NCI-H1436 (cell line): ENCODE results near the gene BAHD1.
"Not testable (repeated sequence)": the region's sequence is repeated elsewhere in the genome, so short reads cannot be mapped to it uniquely, and the experiment has no call there.

Experiments used
- DNase-seq: peaks from one replicate; lab custom pipeline; 2025; lab: John Stamatoyannopoulos, UW

BAHD1 gene

DNA sequence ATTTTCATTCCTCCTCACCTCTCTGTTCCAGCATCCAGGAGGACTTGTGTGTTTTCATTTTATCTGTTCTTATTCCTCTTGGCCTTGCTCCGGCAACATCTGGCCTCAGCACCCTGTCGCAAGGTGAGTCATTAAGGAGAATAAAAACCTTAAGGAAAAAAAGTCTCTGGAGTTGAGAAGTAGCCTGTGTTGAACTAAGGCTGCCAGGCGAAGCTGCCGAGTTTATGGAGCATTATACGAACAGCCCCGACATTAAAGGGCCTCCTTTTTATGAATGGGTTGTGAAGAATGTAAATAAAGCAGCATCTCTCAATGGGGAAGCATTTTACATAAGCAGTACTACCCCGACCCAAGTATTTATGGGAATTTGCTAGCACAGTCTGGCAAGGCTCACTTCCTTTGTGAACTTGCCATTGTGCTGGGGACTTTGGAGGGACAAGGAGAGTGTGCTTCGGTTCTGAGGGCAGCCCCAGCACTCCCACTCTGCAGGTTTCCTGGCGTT lies 4.7 kb downstream of the BAHD1 start:
- DNase-seq, result no peak

DNA sequence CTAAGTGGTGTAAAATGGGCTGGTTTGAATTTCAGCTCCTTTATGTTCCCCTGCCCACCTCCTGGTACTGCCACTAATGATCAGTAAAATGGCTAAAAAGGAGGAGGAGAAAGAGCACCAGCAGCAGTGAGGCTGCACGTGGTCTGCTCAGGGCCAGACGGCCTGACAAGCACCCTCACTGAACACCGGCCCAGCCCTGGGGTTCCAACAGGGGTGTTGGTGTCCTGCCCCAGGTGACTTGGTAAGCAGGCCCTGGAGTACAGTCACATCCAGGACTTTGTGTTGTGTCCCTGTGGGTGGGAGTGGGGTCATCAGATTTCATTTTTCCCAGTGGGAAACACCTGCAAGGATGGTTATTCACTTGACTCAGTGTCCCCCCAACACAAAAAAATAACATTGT lies 5.4 kb downstream of the BAHD1 start:
- no peak for DNase-seq

DNA sequence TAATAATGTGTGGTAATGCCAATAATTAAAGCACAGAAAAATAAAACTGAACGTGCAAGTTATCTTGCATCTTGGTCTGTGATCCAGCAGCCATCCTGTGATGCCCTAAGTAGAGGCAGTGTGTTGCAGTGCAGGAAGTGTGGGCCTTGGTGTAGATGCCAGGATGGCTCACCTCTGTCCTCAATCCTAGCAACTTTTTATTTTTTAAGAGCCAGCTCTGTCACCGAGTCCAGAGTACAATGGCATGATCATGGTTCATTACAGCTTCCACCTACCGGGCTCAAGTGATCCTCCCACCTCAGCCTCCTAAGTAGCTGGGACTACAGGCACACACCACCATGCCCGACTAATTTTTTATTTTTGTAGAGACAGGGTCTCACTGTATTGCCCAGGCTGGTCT lies 7.6 kb downstream of the BAHD1 start:
- no peak for DNase-seq

DNA sequence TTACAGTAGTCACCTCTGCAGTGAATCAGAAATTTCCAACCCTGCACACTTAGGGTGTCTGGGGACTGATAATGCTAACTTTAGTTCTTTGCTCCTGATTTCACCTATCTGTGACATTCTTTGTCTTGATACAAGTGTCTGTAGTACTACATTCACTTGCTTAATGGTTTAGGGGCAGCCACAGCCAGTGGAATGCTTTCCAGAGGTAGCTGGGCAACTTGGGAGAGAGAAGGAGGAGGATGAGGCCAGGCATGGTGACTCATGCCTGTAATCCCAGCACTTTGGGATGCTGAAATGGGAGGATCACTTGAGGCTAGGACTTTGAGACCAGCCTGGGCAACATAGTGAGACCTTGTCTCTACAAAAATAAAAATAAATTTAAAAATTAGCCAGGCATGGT lies 8.5 kb downstream of the BAHD1 start:
- no peak for DNase-seq

DNA sequence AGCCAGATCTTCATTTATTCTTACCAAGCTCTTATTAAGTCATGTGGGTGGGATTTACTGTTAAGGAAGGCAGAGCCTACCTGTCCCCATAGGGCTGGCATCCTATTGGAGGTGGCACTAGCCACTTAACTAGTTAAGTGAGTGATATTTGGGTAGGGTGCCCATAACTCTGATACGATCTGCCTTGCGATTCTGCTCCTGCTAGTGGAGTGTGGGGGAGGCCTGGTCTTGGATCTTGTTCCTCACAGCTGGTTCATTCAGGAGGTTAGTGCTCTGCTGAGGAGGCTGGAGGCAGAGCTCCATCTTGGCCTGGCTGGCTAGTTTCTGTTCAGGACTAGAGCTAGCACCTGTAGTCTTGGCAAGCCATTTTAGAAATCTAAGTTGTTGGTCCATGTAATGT lies 9.3 kb downstream of the BAHD1 start:
- no peak for DNase-seq

DNA sequence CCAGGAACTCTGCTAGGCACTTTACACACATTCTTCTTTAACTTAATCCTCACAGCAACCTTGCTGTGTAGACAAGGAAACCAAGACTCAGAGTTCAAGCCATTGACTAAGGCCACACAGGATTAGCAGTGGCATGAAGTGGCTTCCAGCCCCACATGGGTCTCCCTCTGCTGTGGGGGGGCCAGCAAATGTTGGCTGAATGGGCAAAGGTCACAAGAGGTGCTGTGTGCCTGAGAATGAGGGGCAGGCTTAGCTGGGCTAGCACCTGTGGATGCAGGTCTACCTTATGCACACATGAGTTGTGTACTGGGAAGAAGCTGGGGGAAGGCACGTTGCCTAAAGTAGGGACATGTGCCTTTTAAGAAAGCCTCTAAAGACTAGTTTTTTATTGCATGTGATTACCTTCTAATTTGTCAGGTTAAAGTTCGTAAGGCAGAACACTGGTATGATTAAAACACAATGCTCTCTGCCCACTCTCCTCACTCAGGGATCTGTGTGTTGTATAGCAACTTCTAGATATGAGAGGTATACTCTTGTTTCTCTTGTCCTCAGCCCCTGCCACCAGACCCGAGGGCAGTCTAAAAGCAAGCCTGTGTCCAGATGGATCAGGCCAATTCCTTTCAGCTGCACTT lies 10.9 kb downstream of the BAHD1 start:
- DNase-seq, result no peak

DNA sequence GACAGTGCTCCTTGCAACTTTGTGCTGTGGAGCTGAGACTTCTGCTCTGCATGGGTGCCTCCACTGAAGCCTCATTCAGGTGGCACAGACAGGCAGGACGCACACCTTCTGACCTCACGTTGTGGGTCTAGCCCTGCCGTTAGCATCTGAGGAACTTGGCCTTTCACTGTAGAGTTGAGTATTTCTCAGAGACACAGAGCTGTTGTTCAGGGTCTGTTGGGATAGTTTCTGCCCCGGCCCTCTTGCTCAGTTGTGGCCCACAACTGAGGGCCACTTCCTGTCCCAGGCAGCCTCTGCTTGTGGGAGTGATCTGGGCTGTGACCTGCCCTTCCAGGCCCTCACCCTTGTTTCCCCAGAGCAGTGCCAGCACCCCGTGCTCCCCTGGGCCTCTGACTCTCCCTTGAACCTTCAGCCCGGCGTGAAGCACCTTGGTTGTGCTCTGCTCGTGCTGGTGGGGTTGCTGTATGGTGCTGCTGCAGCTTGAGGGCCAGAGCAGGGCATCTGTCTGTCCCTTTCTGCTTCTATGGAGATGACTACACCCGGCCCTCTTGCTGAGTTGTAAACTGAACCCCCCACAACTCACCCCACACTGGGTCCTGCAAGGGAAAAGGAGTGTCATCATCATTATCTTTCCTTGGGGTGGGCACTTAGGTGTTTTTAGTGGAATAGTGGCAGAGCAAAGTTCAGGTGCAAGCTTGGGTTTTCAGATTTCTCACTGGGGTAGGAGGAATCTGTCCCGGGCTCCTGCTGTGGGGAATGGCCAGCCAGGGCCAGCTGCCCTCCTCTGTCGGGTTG lies 11.7 kb downstream of the BAHD1 start:
- no peak for DNase-seq

DNA sequence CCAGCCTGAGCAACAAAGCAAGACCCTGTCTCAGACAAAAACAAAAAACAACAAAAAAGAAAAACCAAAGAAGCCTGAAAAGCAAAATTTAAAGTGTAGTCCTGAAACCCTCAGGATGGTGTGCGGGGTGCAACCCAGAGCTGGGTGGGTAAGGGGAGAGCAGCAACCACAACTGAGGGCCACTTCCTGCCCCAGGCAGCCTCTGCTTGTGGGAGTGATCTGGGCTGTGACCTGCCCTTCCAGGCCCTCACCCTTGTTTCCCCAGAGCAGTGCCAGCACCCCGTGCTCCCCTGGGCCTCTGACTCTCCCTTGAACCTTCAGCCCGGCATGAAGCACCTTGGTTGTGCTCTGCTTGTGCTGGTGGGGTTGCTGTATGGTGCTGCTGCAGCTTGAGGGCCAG lies 13.2 kb downstream of the BAHD1 start:
- not testable (repeated sequence) for DNase-seq

DNA sequence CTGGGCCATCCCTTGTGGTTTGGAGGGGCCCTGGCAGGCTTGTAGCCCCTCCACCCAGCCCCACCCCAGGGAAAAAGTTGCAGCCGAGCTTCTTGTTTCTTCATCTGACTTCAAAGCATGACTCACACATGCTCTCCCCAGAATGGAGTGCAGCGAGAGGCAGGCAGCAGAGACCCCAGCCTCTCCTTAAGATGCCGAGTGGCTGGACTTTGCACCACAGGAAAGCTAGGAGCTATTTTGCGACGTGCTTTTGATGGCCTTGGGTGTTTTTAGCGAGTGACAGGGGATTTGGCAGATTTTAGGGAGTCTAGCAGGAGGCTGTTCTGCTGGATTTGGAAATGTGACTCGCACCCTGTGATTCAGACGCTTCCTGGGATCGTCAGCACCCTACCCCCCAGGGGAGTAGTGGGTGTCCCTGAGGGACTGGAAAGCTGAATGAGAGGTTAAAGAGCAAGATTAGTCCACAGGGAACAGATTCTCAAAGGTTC lies 14.2 kb downstream of the BAHD1 start:
- no peak for DNase-seq

DNA sequence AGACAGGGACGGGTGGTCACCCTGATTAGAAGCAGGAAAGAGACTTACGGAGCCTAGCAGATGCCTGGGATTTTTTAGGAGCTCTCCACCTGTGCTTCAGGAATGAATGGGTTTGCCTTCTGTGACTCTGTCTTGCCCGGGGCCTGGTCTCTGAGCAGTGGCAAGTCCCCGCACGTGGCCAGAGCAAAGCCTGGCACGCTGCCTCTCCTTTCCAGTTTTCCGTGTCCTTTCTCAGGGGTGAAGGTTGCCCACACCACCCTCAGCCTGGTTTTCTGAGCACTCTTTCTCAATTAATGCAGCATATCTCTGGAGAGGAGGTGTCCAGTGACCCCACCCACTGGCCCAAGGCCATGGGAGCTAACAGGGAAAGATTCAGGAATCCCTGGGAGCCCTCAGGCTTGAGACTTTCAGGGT lies 15.6 kb downstream of the BAHD1 start:
- no peak for DNase-seq

DNA sequence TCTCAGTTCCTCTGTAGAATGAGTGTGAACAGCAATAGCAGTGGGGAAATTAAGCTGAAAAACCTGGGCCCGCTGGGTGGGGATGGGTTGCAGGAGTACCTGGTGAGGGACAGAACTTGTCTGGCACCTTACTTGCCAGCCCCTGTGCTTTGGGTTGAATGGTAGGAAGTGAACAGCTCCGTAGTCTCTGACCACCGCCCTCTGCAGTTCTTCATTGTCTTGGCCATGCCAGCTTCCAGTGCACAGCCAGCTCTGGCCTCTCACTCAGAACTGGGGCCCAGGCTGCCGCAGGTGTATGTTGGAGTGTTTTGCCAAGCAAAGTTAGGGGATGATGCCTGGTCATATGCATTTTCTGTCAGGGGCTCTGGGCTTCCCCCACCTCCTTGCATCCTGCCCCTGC lies 16.0 kb downstream of the BAHD1 start:
- DNase-seq, result no peak

DNA sequence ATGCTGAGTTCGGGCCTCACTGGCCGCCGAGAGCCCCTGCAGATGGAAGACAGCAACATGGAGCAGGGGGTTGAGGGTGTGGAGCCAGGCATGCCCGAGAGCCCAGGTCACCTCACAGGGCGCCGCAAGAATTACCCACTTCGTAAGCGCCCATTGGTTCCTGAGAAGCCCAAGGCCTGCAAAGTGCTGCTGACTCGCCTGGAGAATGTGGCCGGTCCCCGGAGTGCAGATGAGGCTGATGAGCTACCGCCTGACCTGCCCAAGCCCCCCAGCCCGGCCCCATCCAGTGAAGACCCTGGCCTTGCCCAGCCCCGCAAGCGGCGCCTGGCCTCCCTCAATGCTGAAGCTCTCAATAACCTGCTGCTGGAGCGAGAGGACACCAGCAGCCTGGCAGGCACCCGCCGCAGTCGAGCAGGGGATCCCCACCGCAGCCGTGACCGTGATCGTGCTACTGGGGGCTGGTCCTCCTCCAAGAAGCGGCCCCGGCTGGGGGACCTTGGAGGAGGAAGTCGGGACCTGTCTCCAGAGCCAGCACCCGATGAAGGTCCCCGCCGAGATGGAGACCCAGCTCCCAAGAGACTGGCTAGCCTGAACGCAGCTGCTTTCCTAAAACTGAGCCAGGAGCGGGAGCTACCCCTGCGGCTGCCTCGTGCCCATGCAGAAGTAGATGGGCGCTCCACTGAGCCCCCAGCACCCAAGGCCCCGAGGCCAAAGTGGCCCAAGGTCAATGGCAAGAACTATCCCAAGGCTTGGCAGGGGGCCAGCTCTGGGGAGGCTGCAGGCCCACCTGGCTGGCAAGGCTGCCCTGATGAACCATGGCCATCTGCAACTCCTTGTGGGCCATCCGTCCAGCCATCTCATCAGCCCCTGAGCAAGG lies 18.0 kb downstream of the BAHD1 start:
- no peak for DNase-seq

DNA sequence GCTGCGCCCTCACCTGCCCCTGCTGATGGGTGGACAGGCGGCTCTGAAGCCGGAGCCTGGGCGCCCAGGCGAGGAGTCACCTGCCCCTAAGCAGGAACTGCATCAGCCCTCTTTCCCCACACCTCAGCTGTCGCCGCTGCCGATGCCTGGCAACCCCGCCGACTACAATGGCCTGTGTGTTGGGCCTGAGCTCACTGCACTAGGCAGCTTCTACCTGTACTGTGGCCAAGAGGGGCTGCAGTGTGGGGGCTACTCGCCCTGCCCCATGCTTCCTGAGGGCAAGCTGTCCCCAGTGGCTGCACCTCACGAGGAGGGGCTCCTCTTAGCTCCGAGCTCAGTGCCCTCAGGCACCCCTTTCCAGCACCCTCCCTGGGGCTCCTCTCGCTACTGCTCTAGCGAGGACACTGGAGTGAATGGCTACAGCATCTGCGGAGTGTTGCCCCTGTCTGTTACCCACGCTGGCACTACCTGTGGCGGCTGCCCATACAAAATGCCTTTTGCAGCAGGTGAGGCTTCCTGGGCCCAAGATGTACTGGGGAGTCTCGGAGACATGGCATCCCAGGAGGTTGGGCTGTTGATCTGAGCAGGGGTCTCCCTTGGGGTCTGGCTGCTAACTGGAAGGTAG lies 18.8 kb downstream of the BAHD1 start:
- DNase-seq, result no peak

DNA sequence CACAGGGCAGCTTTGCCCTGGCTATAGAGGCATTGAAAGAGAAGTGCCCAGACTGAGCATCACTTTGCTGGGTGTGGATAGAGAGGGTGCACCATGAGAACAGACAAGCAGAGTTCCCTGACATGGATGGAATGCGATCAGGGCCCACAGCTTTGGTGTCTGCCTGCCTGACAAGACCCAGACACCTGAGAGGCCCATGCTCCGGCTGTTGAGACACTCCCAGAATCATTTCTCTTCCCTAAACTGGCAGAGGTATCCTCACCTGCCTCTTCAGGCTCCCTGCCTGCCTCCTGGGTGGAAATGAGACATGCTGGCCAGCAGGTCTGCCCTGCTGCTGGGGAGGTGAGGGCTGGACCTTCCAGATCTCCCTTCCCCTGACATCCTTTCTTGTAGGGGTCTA lies 19.7 kb downstream of the BAHD1 start:
- no peak for DNase-seq

DNA sequence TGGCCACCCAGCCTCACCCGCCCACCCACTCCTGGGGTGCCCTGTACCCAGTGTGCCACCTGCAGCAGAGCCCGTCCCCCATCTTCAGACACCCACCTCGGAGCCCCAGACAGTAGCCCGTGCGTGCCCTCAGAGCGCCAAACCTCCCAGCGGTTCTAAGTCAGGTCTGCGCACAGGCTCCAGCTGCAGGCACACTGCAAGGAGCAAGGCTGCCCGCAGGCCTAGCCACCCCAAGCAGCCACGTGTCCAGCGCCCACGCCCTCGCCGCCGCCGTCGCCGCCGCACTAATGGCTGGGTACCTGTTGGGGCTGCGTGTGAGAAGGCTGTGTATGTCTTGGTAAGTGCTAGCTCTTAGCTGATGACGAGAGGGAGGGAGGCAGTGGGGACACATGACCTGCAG lies 21.2 kb downstream of the BAHD1 start:
- no peak for DNase-seq

DNA sequence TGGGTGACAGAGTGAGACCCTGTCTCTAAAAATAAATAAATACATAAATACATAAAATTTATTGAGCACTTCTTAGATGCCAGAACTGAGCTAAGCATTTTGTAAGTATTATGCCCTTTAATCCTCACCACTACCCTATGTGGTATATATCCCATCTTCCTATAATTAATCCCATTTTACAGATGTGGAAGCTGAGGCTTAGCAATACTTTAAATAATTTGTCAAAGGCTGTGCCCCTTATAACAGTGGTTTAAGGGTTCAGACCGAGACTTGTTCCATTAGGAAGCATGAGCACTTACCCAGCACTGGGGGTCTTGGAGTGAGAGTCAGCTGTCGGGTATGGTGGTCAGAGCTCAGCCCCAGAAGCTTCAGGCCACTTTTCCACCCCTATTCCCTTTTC lies 22.5 kb downstream of the BAHD1 start:
- DNase-seq, result no peak

DNA sequence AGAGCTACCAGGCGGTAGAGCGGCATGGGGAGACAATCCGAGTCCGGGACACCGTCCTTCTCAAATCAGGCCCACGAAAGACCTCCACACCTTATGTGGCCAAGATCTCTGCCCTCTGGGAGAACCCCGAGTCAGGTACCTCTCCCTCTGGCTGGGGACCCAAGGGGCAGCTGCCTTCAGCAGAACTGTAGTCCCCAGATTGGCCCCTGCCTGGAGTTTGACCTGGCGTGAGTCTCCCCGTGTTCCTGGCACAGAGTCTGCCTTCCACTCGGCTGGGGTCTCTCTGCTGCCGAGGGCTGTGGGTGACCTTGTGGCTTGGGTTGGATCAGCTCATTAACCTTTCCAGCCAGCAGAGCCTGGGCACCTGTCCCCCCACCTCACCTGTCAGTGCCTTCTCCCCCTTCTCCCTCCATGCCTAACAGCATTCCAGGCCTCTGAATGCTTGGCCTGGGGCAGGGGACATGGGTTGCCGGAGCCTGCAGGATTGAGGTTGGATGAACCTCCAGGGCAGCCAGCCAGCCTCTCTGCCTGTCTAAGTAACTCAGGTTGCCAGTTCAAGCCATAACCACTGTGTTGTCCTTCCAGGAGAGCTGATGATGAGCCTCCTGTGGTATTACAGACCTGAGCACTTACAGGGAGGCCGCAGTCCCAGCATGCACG lies 23.3 kb downstream of the BAHD1 start:
- DNase-seq, result no peak

DNA sequence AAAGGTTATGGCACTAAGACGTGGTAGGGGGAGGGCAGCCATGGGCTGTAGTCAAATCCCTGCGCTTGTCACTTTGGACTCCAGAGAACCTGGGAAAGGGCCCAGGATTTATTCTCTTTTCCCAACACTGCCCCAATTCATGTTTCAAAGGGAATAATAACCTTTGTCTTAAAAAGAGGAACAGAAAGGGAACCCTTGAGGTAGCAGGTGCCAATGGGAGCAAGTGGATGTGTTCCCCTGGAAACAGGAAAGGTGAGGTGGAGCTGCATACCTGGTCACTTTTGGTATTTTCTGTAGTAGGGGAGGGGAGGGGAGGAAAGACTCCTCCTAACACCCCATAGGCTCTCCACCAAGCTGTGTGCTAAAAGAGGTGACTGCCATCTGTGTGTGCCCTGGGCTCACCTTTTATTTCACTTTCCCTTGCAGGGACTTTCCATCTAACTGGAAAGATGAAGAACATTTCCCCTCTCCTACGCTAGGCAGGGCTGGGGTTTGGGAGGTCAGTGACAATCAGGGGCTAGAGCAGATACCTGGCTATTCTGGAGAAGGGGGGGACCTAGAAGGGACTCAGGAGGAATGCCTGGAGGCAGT lies 23.9 kb downstream of the BAHD1 start:
- DNase-seq, result no peak

DNA sequence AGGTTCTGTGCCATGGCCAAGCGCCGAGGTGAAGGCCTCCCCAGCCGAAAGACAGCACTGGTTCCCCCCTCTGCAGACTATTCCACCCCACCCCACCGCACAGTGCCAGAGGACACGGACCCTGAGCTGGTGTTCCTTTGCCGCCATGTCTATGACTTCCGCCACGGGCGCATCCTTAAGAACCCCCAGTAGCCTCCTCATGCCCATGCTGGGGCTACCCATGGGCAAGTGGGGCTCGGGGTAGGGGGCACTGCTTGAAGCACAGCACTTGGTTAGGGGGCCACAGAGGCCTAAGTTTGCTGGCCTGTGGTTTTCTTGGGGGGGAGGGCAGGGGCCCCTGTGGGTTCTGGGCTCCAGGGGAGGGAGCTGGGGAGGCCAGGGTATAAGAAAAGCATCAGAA lies 25.2 kb downstream of the BAHD1 start:
- DNase-seq, result no peak

DNA sequence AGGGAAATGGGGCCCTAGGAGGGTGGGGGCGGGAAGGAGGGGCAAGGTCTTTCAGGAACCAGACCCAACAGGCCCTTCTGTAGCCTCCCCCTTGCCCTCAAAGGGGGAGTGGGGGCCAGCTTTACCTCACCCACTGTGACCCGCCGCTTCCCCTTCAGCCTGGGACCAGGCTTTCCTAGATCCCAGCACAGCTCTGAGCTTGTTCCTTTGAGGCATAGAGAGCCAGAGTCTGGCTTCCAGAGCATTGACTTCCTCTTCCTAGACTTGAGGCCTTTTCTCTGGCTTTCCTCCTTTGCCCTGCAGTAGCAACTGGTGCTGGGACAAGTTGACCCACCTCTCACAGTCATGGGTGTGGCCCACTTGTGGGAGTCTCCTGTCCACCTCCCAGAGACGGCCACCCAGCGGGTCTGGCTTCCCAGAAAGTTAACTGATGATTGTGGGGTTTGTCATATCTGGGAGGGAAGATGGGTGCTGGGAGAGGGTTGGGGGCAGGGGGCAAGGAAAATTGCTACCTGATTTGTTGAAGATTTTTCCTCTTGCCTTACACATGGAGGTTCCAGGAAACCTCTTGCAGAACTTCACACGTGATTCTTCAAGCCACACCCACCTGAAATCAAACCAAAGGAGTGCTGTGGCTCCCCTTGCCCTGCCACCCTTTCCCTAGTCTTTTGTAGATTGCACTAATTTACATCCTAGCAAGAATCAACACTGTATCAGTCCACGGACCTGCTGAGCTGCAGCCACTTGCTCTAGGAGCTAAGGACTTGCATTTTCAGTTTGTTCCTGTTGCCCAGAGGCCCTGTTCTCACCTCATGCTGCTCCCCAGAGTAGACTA lies 25.9 kb downstream of the BAHD1 start:
- no peak for DNase-seq
